Thyroid gland (tissue), 4 donors: Measurements from ENCODE around the gene FAM168B. TPM values are rescaled to one million over a fixed set of nuclear protein-coding genes. Genes with fewer than 3 reads are reported as not detected.

Source experiments
- DNase-seq, 2 donors: peaks; one replicate each; pipeline ENCODE4 v3.0.0-alpha.2; 2019
- H3K27ac ChIP-seq, 3 donors: fragments of 200-600 bp; sonication (generic); 1 replicate in 2 of 3; 2 replicates in 1 of 3; pipeline ENCODE4 v1.5.1; 2016 to 2019; ENCODE audit warnings: mild to moderate bottlenecking in 1 of 3, moderate library complexity in 1 of 3
- H3K27me3 ChIP-seq: fragments of 200-600 bp; sonication (generic); one replicate; pipeline ENCODE4 v1.5.1; 2019
- H3K36me3 ChIP-seq, 2 donors: fragments of 200-600 bp; sonication (generic); one replicate each; pipeline ENCODE4 v1.5.1; 2016 to 2019
- H3K4me1 ChIP-seq, 2 donors: fragments of 200-600 bp; sonication (generic); one replicate each; pipeline ENCODE4 v1.5.1; 2017 to 2019
- H3K4me3 ChIP-seq, 3 donors: fragments of 200-600 bp; sonication (generic); replicated peaks in 1 of 3; 1 replicate in 2 of 3; 2 replicates in 1 of 3; pipeline ENCODE4 v1.5.1; 2016; ENCODE audit warnings: mild to moderate bottlenecking in 1 of 3
- H3K9me3 ChIP-seq: fragments of 200-600 bp; sonication (generic); one replicate; pipeline ENCODE4 v1.5.1; 2017
- CTCF ChIP-seq, 6 experiments: fragments of 200-600 bp in 3 of 6; fragments of 450-650 bp in 3 of 6; sonication (generic) in 3 of 6; IDR thresholded peaks; one replicate each; pipeline ENCODE4 v1.5.1; 2016 to 2019; ENCODE audit warnings: antibody characterized with exemption in 6 of 6, mild to moderate bottlenecking in 2 of 6, inconsistent platforms in 1 of 6, moderate library complexity in 1 of 6
- POLR2A ChIP-seq, 2 donors: fragments of 450-650 bp; IDR thresholded peaks; one replicate each; pipeline ENCODE4 v1.6.1; 2017; ENCODE audit warnings: antibody characterized with exemption in 2 of 2, mild to moderate bottlenecking in 2 of 2, moderate library complexity in 1 of 2
- WGBS, 2 donors: methylation state at CpG; one replicate each; pipeline ENCODE4 v1.1.5; 2017; 5-methylcytosine and 5-hydroxymethylcytosine counted together
- intact Hi-C: fragments of 100-400 bp; cut with DNase I; formaldehyde crosslinking; loops from one replicate; pipeline ENCODE4 v1.15.1; 2023
- total RNA-seq, 4 donors: library from RNA; depleted of rRNA; stranded (reverse); fragments of >200 nt; gene quantifications; one replicate each; pipeline ENCODE4 v1.2.3, GENCODE V29; 2016

The FAM168B gene
- total RNA-seq, 4 donors from 2014 or later, result 110 to 156 (median 146) TPM

GRCh38 chr2:131011486-131011885 is 81.8 kb downstream of the FAM168B start:
- WGBS, 2 donors, result 67 to 69% methylated on average over 7 of the region's 7 CpGs
- intact Hi-C loops, result no loop called here
- no peaks in the 10 kb centered on the region for H3K36me3 ChIP-seq
- no peaks in the 10 kb centered on the region for H3K27me3 ChIP-seq
- H3K9me3 ChIP-seq, result no peaks in the 10 kb centered on the region
- H3K4me1 ChIP-seq, result peaks cover 4 to 7% of the 10 kb centered on the region in 2 donors
- DNase-seq, result no peak
- H3K27ac ChIP-seq, result no peak overlapping the region
- no peak overlapping the region for H3K4me3 ChIP-seq
- TF ChIP-seq CTCF (IDR thresholded peaks at IDR 0.05) (no peak), POLR2A (IDR thresholded peaks at IDR 0.05) (no peak)

DNA sequence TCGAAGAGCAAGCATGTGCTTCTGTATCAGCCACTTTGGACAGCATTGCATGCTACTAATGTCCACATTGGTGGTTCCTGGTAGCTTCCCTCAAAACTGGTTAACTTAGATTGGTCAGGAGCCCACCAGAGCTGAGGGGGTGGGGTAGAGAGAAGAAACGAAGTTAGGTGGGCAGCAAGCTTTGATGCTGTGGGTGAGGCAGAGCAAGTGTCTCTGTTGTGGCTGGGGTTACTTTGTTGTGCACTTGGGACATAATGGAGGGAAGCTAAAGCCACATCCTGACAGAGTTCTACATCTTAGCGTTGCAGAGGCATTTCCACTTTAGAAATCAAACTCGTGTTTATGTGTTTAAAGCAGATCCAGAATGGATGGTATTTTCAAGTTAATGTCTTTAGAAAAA is 82.7 kb downstream of the FAM168B start:
- Histone ChIP-seq H3K36me3 (no peaks in the 10 kb centered on the region), H3K27me3 (no peaks in the 10 kb centered on the region), H3K4me1 (no peaks in the 10 kb centered on the region), H3K4me3 (no peak overlapping the region), H3K27ac (no peak overlapping the region), H3K9me3 (no peaks in the 10 kb centered on the region)
- WGBS, 2 donors, result 77 to 91% methylated on average over 4 of the region's 4 CpGs
- intact Hi-C loops, result no loop called here
- DNase-seq, result no peak
- no peak for TF ChIP-seq POLR2A (IDR thresholded peaks at IDR 0.05)

DNA sequence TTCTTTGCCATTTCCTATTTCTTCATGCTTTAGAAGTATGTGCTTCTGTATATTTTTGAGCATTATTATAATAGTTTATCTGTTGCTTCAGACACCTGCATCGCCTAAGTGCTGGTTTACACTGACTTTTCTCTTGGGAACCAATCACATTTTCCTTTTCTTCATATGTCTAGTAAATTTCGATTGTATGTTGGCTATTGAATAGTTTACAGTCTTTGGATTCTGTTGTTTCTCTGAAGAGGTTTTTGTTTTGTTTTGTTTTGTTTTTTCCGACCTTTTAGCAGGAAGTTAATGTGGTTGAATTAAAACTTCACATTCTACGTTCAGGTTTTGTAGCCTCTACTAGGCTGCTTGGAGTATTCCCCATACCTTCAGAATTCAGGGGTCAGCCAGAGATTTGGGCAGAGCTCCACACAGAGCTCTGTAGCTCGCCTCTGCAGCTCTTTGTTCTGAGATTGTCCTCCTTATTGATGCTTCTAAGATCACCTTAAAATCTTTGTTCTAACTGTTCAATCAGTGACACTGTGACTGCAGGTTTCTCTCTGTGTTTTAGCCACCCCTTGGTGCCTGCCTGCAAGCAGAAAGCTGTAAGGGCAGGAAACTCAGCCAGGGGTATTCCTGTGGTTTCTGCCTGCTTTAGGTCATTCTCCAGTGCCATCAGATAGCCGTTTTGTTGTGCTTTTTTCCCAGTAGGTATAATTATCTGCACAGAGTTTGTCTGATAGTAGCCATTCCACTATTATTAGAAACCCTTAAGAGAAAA is 83.4 kb downstream of the FAM168B start:
- H3K36me3 ChIP-seq, result no peaks in the 10 kb centered on the region
- TF ChIP-seq POLR2A (IDR thresholded peaks at IDR 0.05) (no peak), CTCF (IDR thresholded peaks at IDR 0.05) (no peak)
- no peaks in the 10 kb centered on the region for H3K27me3 ChIP-seq
- no peak for DNase-seq
- no peak overlapping the region for H3K4me3 ChIP-seq
- H3K27ac ChIP-seq, result no peak overlapping the region
- no peaks in the 10 kb centered on the region for H3K4me1 ChIP-seq
- WGBS, 2 donors, result 74 to 88% methylated on average over 6 of the region's 6 CpGs
- H3K9me3 ChIP-seq, result no peaks in the 10 kb centered on the region
- intact Hi-C loops, result no loop called here

- Histone ChIP-seq H3K4me3 (no peak overlapping the region), H3K36me3 (no peaks in the 10 kb centered on the region), H3K4me1 (no peaks in the 10 kb centered on the region), H3K27me3 (no peaks in the 10 kb centered on the region), H3K27ac (no peak overlapping the region), H3K9me3 (no peaks in the 10 kb centered on the region)
- 95 to 96% methylated on average over 1 of the region's 1 CpG for WGBS, 2 donors
- no peak for DNase-seq
- TF ChIP-seq POLR2A (IDR thresholded peaks at IDR 0.05) (no peak), CTCF (IDR thresholded peaks at IDR 0.05) (no peak)
- intact Hi-C loops, result no loop called here
Measured at GRCh38 chr2:131008967-131009366, 84.3 kb downstream of the FAM168B start.

DNA sequence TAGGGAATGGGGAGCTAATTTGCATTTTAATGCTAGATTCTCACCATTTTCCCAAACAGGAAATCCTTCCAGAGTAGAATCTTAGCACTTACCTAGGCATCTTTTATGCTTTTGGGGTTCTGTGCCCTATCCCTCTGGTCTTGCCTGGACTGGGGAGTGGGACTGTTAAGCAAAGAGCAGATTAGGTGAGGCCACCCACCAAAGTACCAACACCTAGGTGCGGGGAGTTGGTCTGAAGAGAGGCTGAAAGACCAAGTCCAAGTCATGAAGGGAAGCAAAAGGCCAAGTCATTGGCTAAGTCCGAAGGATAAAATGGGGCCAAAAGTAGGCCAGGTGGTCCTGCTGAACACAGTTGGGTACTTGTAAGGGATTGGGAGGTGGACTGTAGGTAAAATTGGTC is 86.7 kb downstream of the FAM168B start:
- DNase-seq, result no peak
- no peak overlapping the region for H3K27ac ChIP-seq
- intact Hi-C loops, result no loop called here
- TF ChIP-seq CTCF (IDR thresholded peaks at IDR 0.05), result no peak
- no peak for TF ChIP-seq POLR2A (IDR thresholded peaks at IDR 0.05)
- no peaks in the 10 kb centered on the region for H3K4me1 ChIP-seq
- no peaks in the 10 kb centered on the region for H3K27me3 ChIP-seq
- no peaks in the 10 kb centered on the region for H3K36me3 ChIP-seq
- H3K9me3 ChIP-seq, result no peaks in the 10 kb centered on the region
- 94 to 97% methylated on average over 2 of the region's 2 CpGs for WGBS, 2 donors
- H3K4me3 ChIP-seq, result no peak overlapping the region
